Measurements from ENCODE around the gene RLF. TPM values are rescaled to one million over a fixed set of nuclear protein-coding genes. Genes with fewer than 3 reads are reported as not detected.

RLF gene, protein sequence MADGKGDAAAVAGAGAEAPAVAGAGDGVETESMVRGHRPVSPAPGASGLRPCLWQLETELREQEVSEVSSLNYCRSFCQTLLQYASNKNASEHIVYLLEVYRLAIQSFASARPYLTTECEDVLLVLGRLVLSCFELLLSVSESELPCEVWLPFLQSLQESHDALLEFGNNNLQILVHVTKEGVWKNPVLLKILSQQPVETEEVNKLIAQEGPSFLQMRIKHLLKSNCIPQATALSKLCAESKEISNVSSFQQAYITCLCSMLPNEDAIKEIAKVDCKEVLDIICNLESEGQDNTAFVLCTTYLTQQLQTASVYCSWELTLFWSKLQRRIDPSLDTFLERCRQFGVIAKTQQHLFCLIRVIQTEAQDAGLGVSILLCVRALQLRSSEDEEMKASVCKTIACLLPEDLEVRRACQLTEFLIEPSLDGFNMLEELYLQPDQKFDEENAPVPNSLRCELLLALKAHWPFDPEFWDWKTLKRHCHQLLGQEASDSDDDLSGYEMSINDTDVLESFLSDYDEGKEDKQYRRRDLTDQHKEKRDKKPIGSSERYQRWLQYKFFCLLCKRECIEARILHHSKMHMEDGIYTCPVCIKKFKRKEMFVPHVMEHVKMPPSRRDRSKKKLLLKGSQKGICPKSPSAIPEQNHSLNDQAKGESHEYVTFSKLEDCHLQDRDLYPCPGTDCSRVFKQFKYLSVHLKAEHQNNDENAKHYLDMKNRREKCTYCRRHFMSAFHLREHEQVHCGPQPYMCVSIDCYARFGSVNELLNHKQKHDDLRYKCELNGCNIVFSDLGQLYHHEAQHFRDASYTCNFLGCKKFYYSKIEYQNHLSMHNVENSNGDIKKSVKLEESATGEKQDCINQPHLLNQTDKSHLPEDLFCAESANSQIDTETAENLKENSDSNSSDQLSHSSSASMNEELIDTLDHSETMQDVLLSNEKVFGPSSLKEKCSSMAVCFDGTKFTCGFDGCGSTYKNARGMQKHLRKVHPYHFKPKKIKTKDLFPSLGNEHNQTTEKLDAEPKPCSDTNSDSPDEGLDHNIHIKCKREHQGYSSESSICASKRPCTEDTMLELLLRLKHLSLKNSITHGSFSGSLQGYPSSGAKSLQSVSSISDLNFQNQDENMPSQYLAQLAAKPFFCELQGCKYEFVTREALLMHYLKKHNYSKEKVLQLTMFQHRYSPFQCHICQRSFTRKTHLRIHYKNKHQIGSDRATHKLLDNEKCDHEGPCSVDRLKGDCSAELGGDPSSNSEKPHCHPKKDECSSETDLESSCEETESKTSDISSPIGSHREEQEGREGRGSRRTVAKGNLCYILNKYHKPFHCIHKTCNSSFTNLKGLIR (N-terminal part only)
- polyA plus RNA-seq = 5.0 and 7.4 TPM in 2 replicates

DNA sequence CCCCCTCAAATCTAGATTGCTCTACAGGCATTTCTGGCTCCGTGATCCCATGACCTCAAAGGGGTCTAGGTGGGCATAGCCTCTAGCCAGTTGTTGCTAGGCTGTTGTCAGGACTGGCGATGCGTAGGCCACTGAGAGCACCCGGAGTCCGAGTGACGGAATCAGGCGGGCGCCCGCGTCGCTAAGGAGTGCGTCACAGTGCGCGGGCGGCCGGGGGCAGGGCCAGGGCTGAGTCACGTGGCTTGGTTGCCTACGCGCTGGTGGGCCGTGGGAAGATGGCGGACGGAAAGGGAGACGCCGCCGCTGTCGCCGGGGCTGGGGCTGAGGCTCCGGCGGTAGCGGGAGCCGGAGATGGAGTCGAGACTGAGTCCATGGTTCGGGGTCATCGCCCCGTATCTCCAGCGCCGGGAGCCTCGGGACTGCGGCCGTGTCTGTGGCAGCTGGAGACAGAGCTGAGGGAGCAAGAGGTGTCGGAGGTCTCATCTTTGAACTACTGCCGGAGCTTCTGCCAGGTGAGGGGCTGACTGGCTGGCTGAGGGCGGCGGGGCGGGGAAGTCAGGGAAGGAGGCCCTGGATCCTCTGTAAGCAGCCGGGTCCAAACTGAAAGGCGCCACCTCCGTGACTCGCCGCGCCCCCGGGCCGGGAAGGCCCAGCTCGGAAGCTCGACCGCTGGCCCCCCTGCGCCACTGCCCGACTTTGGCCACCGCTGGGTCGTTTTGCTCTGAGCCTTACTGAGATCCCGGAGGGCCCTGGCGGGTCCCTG is at the start of gene RLF:
Gene RLF, plus strand, starts transcription at position 263 of the 763 bp plus-strand sequence. Its CDS starts 13 bp downstream, at position 276.

GRCh38 chr1:40247655-40248054 is 86.5 kb downstream of the RLF start, which contains the start of gene TMCO2:
Gene TMCO2, plus strand, starts transcription at chr1:40247937. Its CDS starts 57 bp downstream, at chr1:40247994.

GRCh38 chr1:40257688-40258444 is 96.7 kb downstream of the RLF start, which contains the start of gene ZMPSTE24:
Gene ZMPSTE24, plus strand, starts transcription at chr1:40258236. Its CDS starts 36 bp downstream, at chr1:40258272.

Other genes starting within 250 kb of the RLF start
- gene MFSD2A, start 206.2 kb upstream of the RLF start, polyA plus RNA-seq = 0.73 and 4.1 TPM in 2 replicates
- 80.5 and 103 TPM in 2 replicates for gene CAP1, start 120.7 kb upstream of the RLF start, polyA plus RNA-seq
- gene PPT1, start 64.1 kb upstream of the RLF start, polyA plus RNA-seq = 156 and 195 TPM in 2 replicates
- gene TMCO2, start 86.5 kb downstream of the RLF start, polyA plus RNA-seq = not detected in 2 replicates
- 36.5 and 42.6 TPM in 2 replicates for gene ZMPSTE24, start 96.8 kb downstream of the RLF start, polyA plus RNA-seq
- 0.29 and 0.51 TPM in 2 replicates for gene COL9A2, start 155.9 kb downstream of the RLF start, polyA plus RNA-seq
- gene SMAP2, start 212.3 kb downstream of the RLF start, polyA plus RNA-seq = 95.3 and 110 TPM in 2 replicates

All from Purkinje cell (primary cell).